Measurements from ENCODE around the gene ACP7.
"Not testable (repeated sequence)": the region's sequence is repeated elsewhere in the genome, so short reads cannot be mapped to it uniquely, and the experiment has no call there.

The ACP7 gene

GRCh38 chr19:39077323-39077722 is 6.8 kb upstream of the ACP7 start:
- DNase-seq = no peak

GRCh38 chr19:39078436-39079200 is 5.5 kb upstream of the ACP7 start:
- DNase-seq = peak in 22 of 51 donors; percentile 2 to 85 (median 38)

GRCh38 chr19:39080431-39080830 is 3.7 kb upstream of the ACP7 start:
- peak in 1 of 51 donors; percentile 30 for DNase-seq

- DNase-seq = no peak
These were observed 2.0 kb upstream of the ACP7 start for GRCh38 chr19:39082167-39082566.

- DNase-seq = peak in 18 of 51 donors; percentile 1 to 59 (median 28)
These were observed 1.2 kb upstream of the ACP7 start for GRCh38 chr19:39082745-39083598.

GRCh38 chr19:39083599-39083982 is 577 bp upstream of the ACP7 start:
- peak in 1 of 51 donors; percentile 39 for DNase-seq

GRCh38 chr19:39084732-39085080 is 538 bp downstream of the ACP7 start:
- DNase-seq = no peak

- no peak for DNase-seq
These were observed 1.2 kb downstream of the ACP7 start for GRCh38 chr19:39085392-39085791.

GRCh38 chr19:39086386-39086785 is 2.2 kb downstream of the ACP7 start:
- no peak for DNase-seq

- no peak for DNase-seq
These were observed 3.9 kb downstream of the ACP7 start for GRCh38 chr19:39087907-39088686.

GRCh38 chr19:39090016-39090415 is 5.8 kb downstream of the ACP7 start:
- DNase-seq = not testable (repeated sequence)

GRCh38 chr19:39090881-39091280 is 6.7 kb downstream of the ACP7 start:
- DNase-seq = no peak

- DNase-seq = not testable (repeated sequence)
These were observed 11.8 kb downstream of the ACP7 start for GRCh38 chr19:39095799-39096540.

GRCh38 chr19:39097299-39097698 is 13.1 kb downstream of the ACP7 start:
- no peak for DNase-seq

GRCh38 chr19:39097721-39098120 is 13.6 kb downstream of the ACP7 start:
- no peak for DNase-seq

- no peak for DNase-seq
These were observed 14.4 kb downstream of the ACP7 start for GRCh38 chr19:39098365-39099269.

- DNase-seq = no peak
These were observed 15.2 kb downstream of the ACP7 start for GRCh38 chr19:39099341-39099740.

GRCh38 chr19:39100500-39101166 is 16.5 kb downstream of the ACP7 start:
- DNase-seq = no peak

- no peak for DNase-seq
These were observed 19.0 kb downstream of the ACP7 start for GRCh38 chr19:39103151-39103550.
